Erythroblast (primary cell): ENCODE measurements around the gene DNAH10.

Experiments used
- GATA1 ChIP-seq: IDR thresholded peaks from 2 replicates; pipeline ENCODE4 v1.6.1; 2011; ENCODE audit warnings: low read depth, mild to moderate bottlenecking, control low read depth, low read length, moderate library complexity
- POLR2A ChIP-seq: IDR thresholded peaks from 2 replicates; pipeline ENCODE4 v1.6.1; 2011; ENCODE audit warnings: mild to moderate bottlenecking, low read length

DNA sequence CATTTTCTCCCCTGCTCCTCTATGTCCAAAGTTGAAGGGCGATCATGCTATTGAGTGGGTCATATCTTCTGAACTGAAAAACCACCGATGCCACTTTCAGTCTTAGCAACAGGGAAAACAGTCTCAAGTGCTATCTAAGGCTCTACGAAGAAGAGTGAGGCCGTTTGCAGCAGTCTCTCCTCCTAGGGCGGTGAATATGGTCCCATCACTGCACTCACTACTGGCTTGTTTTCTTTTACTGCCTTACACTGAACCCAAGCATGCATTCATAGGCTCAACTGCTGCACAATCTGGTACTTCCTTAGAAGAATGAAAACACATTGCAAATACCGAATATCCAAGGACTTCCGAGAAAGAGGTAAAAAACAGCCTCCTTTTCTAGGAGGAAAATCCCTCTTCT, 92.1 kb downstream of the DNAH10 start:
- no peak for TF ChIP-seq POLR2A
- no peak for TF ChIP-seq GATA1
